ENCODE data around the gene RPL7A.
"Not testable (repeated sequence)": the region's sequence is repeated elsewhere in the genome, so short reads cannot be mapped to it uniquely, and the experiment has no call there.

The RPL7A gene

DNA sequence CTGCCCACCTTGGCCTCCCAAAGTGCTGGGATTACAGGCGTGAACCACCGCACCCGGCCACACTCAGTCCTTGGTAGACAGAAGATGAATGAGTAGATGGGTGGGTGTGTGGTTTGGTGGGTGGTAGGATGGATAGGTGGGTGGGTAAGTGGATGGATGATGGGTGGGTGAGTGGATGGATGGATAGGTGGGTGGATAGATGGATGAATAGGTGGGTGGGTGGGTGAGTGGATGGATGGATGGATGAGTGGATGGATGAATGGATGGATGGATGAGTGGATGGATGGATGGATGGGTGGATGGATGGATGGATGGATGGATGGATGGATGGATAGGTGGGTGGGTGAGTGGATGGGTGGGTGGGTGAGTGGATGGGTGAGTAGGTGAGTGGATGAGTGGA, 44.3 kb downstream of the RPL7A start:
- DNase-seq, result not testable (repeated sequence)

DNA sequence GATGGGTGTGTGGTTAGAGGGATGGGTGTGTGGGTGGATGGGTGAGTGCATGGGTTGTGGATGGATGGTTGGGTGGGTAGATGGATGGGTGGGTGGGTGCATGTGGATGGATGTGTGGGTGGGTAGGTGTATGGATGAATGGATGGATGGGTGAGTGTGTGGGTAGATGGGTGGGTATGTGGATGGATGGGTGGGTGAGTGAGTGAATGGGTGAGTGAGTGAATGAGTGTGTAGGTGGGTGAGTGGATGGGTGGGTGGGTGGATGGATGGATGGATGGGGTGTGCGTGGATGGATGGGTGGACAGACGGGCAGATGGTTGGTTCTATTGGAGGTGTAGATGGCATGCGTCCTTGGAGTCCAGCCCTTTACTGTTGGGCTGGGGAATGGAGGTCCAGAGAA, 45.4 kb downstream of the RPL7A start:
- no peak for DNase-seq

DNA sequence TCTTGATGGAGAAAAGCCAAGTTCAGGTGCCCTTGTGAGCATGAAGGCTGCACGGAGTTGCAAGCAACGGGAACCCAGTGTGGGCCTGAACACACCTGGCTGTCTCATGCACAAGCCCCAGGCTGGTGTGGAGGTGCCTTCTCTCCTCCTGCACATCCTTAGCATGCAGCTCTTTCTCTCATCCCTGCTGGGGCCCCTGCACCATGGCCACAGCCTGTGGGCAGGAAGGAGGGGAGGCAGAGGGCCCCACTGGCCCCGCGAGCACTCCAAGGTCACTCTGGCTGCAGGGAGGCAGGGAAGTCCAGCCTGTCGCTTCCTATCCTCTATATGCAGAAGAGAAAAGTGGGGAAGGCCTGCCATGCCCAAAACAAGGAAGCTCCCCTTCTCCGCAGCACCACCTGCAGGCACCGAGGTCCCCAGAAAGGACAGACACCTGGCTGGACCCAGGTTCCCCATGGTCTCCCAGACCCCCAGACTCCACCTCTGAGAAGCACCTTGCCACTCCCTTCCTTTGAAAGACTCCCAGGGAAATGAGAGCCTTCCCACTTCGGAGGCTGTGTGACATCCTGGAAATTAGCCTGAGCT, 46.8 kb downstream of the RPL7A start:
- DNase-seq, result no peak

DNA sequence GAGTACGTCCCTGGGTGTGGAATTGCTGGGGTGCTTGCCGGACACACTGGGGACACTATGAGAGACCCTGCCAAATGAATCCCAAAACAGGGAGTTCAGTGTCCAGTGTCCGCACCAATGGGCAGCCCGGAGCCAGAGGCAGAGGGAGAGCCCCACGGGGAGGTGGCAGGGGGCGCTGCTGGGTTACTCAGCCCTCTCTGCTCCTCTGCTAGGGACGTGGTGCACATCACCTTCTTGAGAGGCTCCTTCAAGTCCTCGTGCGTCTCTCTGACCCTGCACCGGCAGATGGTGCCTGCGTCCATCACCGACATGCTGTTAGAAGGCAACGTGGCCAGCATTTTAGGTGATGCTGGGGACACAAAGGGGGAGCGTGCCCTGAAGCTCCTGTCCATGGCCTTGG, 48.9 kb downstream of the RPL7A start:
- no peak for DNase-seq

DNA sequence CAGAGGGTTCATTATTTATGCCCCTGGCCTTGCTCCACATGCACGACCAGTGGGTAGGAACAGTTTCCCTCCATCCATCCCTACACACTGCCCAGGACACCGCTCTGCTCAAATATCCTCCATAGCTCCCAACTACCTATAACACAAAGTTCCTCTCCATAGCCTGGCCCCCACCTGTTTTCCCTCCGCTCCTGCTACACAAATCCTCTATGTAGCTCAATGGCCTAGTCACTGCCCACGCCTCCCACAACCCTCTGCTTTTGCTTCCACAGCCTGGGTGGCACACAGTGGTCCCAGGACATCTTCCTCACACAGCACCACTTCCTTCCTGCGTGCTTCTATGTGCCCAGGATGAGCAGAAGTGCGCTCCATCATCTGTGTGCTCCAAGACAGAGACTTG, 49.4 kb downstream of the RPL7A start:
- no peak for DNase-seq

DNA sequence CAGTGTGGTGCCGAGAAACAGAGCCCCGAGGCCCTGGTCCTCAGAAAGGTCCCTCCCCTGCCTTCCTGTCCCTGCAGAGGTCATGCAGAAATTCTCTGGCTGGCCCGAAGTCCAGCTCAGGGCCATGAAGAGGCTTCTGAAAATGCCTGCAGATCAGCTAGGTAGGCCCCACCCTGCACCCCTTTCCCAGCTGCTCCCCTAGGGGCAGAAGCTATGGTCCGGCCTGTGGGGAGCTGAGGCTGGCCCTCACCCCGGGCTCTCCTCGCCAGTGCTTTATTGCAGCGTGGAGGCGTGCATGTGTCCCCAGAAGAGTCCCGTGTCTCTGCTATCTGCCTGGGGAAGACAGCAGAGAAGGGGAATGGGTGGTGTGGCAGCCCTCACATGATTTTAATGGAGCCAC, 49.9 kb downstream of the RPL7A start:
- DNase-seq, result no peak

DNA sequence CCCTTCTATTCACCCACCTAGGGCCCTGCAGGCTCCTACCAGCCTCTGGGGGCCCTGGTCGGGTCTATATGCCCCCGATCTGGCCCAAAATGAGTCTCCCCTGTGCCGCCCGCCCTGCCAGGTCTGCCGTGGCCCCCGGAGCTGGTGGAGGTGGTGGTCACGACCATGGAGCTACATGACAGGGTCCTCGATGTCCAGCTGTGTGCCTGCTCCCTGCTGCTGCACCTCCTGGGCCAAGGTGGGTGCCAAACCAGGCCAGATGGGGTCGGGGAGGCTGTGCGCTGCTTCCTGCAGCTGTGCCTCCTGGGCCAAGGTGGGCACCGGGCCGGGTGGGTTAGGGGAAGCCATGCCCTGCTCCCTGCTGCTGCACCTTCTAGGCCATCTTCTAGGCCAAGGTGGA, 52.3 kb downstream of the RPL7A start:
- DNase-seq, result no peak

All from eye (tissue), 1 donor.